RCC 7860 (cell line): ENCODE data around the gene LLGL2.
"Not testable (repeated sequence)": the region's sequence is repeated elsewhere in the genome, so short reads cannot be mapped to it uniquely, and the experiment has no call there.

Experiments used
- DNase-seq: peaks from one replicate; pipeline ENCODE4 v3.0.0-alpha.2; 2015; ENCODE audit warnings: low spot score
- FAIRE-seq: peaks from 2 replicates; lab custom pipeline; 2012; peaks lifted over from hg19 to GRCh38; lab: Jason Lieb, UNC

Gene LLGL2

GRCh38 chr17:75507733-75508719 lies 17.5 kb upstream of the LLGL2 start:
- FAIRE-seq (no peak), DNase-seq (no peak)

DNA sequence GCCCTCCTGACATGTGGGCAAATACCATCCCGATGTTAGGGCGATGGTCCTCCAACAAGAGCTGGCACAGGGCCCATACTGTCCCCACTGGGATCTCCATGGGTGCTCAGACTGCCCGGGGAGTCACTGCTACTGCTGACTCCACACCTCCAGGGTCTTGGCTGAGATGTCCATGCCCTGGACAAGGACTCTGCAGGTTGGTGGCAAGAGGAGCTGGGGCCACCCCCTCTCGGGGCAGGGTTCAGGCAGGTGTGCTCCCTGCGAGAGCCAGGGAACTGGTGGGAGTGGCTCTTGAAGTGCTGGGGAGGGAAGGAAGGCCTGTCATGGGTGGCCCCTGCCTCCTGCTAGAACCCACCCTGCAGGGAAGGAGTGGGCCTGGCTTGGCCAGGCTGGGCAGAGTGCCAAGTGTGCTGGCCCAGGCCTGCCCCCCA lies 16.6 kb upstream of the LLGL2 start:
- FAIRE-seq (no peak), DNase-seq (no peak)

GRCh38 chr17:75509528-75510258 lies 15.8 kb upstream of the LLGL2 start:
- DNase-seq (no peak), FAIRE-seq (no peak)

GRCh38 chr17:75511270-75511609 lies 14.3 kb upstream of the LLGL2 start:
- FAIRE-seq (no peak), DNase-seq (no peak)

DNA sequence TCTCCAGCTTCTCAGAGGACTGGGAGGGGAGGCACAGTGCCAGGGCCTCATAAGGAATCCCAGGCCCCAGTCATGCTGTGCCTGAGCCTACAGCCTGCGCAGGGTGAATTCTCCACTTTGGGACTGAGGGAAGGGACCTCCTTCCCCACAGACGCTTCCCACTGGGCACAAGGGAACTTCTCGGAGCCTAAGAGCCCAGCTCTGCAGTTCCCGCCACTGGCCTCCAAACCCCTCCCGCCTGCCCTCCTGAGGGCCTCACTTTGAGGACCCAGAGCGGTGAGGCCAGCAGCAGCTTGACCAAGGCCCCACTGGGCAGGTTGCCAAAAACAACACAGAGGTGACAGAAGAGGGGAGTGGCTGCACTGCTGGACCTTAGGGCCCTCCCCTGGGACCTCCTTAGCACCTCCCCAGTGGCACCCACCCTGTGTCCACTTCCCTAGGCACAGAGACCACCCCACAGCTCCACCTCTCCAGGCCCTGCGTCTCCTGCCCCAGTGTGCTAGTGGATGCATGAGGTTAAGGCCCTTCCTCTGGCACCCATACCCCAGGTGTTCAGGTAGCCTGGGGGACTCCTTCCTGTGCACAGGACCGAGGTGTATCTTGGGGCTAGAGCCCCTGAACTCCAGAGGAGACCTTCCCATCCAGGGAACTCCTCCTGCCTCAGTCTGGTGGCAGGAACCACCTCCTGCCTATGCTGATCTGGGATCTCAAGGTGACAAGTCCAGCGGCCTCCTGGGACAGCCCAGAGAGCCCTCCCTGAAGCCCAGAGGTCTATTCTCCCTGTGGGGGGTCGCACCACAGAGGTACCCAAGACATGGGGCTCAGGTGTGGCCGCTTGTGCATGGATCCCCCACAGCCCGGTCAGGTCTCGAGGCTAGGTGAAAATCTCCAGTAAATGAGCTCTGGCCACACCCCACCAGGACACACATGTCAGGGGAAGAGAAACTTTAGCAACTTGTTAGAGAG lies 13.6 kb upstream of the LLGL2 start:
- FAIRE-seq = no peak
- DNase-seq = peak; percentile 27

DNA sequence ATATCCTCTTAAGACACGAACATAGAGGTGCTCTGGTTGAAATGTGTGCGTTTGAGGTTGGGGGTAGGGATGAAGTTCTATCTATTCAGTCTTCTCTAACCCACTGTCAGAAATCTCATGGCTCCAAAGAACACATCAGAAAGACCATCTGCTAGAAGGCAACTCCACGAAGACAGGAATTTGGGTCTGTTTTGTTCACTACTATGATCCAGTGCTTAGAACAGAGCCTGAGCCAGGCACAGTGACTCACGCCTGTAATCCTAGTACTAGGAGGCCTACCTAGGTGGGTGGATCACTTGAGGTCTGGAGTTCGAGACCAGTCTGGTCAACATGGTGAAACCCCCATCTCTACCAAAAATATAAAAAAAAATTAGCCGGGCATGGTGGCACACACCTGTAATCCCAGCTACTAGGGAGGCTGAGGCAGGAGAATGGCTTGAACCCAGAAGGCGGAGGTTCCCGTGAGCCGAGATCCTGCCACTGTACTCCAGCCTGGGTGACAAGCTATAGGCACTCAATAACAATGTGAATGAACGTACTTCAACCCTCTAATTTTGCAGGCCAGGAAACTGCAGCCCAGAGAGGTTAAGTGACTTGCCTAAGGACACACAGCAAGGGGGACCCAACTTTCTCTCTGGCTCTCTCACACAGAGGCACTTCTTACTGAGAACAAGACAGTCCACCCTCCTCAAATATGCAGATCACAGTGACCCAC lies 12.4 kb upstream of the LLGL2 start:
- DNase-seq (no peak), FAIRE-seq (no peak)

DNA sequence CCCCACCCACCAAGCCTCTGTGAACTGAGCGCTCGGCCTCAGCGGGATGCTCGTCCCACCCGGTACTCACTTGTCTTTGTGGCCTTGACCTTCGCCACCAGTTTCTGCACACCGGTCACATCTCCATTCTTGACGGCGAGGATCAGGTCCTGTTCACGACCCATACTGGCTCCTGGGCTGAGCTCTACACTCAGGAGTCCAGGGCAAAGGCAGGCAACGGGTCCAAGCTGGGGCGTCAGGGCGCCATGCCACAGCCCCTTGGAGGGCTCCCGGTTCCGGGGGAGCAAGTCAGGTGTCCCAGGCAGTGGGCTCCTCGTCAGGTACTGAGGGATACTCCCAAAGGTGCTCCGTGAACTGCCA lies 11.9 kb upstream of the LLGL2 start:
- FAIRE-seq (no peak), DNase-seq (no peak)

DNA sequence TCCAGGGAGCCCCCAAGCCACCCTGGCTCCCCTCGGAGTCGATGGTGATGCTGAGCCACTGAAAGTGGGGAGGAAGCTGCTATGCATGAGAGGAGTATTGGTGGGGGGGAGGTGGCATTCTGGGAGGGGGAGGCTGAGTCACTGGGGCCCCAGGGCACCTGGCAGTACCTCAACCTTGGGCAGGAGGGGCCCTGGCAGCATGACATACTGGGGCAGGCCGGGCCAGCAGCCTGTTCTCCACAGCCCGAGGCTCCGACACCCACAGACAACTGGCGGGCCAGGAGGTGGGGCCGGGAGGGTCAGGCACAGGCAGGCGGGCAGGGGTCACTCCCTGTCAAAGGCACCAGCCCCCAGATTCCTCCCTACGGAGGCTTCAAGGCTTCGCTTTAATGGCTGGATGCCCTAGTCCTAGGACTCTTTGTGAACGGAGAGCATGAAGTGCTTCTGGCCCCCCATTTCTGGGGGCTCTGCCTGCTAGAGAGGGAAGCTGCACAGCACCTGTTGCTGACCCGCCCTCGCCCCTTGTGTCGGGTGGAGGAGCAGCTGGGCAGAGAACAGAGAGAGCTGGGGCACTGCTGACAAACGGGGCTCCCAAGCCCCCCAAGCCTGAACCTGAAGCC lies 11.1 kb upstream of the LLGL2 start:
- FAIRE-seq (no peak), DNase-seq (peak; percentile 32)

DNA sequence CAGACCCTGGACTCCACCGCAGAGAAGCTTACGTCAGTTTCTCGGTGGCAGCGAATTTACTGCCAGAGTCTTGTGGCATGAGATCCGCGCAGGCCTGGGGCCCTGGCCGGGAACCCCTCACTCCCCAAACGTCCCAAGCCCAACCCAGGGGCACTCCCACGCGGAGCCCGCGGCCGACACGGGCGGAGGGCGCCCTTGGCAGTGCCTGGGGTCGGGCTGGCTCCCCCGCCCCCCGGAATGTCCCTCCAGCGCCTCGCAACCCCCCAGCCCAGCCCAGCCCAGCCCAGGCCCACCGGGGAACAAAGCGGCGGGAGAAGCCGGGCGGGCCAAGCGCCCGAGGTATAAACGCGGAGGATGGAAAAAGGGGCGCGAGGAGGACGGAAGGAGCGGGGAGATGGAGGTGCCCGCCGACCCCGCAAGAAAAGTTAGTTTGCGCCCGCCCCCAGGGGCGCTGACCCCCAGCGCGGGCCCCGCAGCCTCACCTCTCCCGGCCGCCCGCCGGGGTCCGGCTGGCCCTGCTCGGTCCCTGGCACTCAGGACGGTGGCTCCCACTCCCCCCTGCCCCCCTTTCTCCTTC lies 10.5 kb upstream of the LLGL2 start:
- no peak for DNase-seq
- no peak for FAIRE-seq

DNA sequence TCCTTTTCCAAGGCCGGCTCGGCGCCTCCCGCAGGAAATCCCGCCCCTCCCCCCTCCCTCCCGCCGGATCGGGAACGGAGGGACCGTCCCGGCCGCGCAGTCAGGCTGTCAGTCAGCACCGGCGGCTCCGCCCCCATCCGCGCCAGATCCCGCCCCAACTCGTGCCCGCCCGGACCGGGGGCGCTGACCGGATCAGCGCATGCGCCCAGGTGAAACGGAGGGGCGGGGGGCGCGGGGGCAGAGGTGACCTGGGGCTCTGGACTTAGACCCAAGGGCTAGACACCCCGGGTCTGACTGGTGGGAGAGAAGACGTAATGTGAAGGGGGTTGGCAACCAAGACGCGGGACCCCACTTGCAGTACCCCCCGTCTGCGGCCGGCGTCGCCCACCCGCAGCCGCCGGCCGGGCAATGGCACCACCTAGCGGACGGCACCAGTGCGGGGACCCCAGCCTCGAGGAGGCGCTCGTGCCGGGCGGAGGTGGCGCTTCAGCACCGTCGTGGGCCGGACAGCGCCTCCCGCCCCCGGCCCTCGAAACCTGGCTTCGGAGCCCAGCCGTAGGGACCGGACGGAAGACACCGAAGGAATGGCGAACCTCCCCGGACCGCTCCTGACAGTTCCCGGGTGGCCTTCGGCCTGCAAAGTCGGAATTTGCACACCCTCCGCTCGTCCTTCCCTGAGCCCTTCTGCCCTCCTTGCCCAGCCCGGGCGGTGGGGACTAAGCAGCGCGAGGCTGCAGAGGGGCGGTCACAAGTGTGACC lies 9.8 kb upstream of the LLGL2 start, which contains the start of gene CASKIN2:
TSS of gene CASKIN2 (minus strand) at position 42 of the 759 bp plus-strand sequence. CDS start 1,733 bp downstream, outside the sequence.
- FAIRE-seq = no peak
- peak; percentile 80 for DNase-seq

DNA sequence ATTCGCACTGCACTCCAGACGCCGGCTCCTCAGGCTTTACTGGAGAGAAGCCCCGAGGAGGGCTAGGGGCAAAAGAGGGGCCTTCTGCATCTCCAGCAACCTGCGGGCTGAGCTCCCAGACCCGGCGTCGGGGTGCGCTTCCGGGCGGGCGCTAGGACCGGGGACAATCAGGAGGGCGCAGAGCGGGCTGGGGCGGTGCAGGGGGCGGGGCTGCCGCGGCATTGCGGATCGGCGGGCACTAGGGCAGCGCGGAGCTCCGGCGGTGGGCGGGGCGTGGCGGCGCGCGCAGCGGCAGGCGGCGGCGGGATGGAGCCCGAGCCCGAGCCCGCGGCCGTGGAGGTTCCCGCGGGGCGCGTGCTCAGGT lies 9.3 kb upstream of the LLGL2 start, which contains the start of gene TSEN54:
TSS of gene TSEN54 (plus strand) at position 274 of the 364 bp plus-strand sequence. CDS start at position 307, 33 bp downstream.
- peak; percentile 71 for DNase-seq

DNA sequence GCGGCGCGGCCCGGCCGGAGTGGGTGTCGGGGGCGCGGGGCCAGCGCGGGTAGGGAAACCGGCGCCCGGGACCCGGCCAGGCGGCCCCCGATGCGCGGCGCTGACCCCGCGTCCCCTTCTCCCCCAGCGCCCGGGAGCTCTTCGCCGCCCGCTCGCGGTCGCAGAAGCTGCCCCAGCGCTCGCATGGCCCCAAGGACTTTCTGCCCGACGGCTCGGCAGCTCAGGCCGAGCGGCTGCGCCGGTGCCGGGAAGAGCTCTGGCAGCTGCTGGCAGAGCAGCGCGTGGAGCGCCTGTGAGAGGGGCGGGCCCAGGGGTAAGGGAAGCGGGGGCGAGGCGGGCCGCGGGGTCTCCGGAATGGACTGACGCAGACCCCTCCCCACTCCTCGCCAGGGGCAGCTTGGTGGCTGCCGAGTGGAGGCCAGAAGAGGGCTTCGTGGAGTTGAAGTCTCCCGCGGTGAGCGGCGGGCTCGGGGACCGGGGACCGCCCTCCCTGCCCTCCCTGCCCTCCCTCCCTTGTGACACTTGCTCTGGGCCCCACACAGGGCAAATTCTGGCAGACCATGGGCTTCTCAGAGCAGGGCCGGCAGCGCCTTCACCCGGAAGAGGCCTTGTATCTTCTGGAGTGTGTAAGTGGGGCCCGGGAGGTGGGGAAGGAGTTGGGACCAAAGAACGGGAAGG lies 8.7 kb upstream of the LLGL2 start:
- no peak for FAIRE-seq
- DNase-seq = no peak

More for the DNA sequence above, 9.3 kb upstream of the LLGL2 start, which contains the start of gene TSEN54:
- FAIRE-seq = no peak

GRCh38 chr17:75517297-75517865 lies 8.1 kb upstream of the LLGL2 start:
- DNase-seq = no peak
- FAIRE-seq = no peak

- no peak for DNase-seq
- no peak for FAIRE-seq
Measured at GRCh38 chr17:75518201-75518600, 7.3 kb upstream of the LLGL2 start.

GRCh38 chr17:75518983-75519537 lies 6.4 kb upstream of the LLGL2 start:
- DNase-seq (no peak), FAIRE-seq (no peak)

GRCh38 chr17:75520413-75520812 lies 5.1 kb upstream of the LLGL2 start:
- not testable (repeated sequence) for DNase-seq, FAIRE-seq

DNA sequence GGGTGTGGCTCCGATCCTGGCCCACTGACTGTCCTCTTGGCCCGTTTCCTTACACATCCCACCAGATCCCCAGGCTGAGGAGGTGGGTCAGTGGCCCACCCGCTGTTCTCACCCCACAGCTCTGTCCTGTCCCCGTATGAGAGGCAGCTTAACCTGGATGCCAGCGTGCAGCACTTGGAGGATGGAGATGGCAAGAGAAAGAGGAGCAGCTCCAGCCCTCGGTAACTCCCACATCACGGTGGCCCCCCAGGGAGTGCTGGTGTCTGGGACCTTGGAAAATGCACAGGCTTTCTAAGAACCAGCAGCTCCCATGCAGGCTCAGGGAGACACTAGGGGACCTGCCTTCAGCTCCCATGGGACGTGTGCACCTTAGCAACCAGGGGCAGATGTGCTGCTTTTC lies 4.2 kb upstream of the LLGL2 start:
- DNase-seq = no peak
- FAIRE-seq = no peak
